GM21360 (cell line): Measurements from ENCODE around the gene SEMA3F.

Experiments used
- ATAC-seq: cut with Tn5 transposase; IDR thresholded peaks from one replicate; pipeline ENCODE4 v1.9.1; 2021; ENCODE audit warnings: mild to moderate bottlenecking, moderate library complexity; ENCODE audit not compliant: unreplicated experiment

The SEMA3F gene

DNA sequence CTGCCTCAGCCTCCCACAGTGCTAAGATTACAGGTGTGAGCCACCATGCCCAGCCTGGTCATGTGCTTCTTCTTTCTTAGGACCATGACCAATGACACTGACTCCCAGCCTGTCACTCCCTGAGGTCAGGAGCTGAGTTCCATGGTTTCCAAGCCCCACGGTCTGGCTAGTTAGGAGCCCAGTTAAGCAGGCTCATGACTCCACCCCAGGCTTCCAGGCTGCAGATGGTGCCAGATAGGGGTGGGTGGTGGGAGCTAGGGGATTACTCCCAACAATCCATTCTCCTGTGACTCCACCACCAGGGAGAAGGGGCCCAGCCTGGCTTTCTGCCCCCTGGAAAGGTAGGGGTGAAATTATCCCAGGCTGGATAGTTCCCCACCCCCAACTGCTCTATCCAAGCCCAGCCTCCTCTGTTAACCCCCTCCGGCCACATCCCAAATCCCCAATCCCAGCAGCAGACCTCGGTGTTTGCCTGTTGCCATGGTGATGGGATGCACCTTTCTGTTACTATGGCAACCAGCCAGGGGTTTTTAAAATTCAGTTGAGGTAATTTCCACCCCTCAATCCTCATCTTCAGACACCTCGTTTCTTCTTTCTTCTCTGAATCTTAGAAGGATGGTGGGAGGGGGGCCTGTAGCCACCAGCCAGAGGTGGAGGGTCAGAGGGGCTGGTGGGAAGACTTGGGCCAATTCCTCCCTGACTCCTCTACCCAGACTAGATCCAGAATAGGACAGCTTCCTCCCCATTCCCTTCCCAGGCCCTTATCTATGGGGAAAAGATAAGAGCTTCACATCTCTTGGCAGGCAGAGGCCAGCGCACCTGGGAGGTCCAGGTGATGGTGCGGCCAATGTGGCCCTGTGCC lies 22.5 kb upstream of the SEMA3F start:
- no peak for ATAC-seq

DNA sequence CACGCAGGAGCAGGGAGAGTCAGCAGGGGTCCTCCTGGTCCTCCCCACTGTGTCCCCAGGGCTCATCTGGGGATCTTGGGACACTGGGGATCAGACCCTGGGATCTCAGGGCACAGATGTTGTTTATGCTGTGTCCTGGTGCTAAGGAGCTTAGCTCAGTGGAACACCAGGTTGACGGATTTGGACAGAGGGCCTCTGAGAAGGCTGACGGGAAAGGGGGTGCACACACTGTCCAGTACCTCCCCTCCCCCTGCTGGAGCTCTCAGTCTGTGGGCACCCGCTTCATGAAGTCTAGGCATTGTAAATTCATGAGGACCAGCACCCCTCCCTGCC lies 21.9 kb upstream of the SEMA3F start:
- ATAC-seq, result no peak

DNA sequence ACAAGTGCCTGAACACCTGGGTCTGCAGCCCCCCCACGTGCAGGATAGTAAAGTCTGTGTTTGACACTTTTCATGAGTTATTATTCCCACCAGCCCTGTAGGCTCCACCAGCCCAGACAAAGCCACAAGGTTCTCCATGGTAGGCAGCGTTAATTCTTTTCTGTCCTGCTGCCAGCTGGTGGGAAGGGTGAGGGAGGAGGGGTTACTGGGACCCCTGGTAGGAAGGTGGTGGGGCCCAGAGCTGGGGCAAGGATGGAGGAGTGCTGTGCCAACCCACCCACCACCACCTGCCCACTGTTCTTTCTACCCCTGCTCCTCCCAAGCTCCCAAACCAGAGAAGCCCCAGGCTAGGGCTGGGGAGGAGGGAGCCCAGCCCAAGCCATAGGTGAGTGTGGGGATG lies 20.8 kb upstream of the SEMA3F start:
- ATAC-seq, result no peak

DNA sequence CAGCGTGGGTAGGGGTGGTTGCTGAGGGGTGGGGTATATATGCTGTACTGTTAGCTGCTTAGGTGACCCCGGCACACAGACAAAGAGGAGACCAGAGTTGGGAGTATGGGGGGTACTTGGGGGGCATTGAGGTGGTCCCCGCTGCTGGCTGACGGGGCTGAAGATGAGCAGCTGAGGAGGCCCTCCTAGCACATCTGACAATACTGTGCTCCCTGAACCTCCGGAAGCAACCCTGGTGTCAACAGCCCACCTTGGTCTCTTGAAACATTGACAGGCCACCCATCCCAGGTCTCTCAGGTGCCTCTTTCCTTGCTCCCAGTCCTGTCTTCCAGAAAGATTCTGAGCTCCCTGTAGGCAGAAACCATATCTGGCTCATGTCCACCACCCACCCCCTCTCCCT lies 19.2 kb upstream of the SEMA3F start:
- ATAC-seq, result no peak

DNA sequence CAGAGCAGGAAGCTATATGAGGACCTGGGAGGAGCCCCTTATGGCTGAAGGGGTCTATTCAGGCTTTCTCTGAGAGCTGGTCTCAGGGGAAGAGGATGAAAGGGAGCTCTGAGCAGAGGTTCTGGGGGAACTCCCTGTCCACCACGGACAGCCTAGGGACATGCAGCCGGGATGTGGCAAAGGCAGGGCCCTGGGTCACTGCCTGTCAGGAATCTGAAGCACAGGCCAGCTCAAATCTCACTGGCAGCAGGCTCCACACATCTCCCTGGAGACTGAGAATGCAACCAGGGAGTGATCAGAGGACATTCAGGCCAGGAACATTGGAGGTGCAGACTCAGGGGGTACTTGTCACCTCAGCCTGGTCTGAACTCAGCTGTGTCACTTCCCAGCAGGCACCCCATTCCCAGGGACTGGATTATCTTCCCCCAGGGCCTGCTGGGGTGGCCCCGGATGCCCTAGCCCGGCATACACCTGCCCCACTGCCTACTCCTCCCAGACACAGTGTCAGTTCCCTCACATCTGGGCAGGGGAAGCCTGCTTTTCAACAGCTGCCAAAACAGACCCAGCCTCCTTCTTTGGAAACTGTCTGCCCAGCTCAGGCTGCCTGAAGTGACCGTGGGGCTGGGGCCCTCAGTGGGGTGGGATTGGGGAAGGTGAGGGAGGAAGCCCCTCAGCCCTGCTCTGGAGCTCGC lies 18.3 kb upstream of the SEMA3F start:
- ATAC-seq, result no peak

DNA sequence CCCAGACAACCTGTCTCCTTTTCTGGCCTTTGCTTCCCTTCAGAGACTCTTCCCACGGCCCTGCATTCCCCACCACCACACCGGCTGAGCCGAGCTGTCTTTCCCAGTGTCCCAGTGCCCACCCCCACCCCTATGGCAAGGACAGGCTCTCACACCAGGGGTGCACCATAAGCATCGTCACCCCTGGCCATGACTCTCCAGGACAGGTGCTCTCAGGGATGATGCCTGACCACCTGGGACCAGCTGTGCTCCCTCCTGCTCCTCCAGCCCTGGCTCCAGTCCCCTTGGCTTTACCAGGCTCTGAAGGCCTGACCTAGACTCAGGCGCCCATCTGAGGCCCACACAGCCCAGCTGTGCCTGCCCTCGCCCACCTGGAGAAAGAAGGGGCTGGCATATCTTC lies 17.6 kb upstream of the SEMA3F start:
- ATAC-seq, result no peak

DNA sequence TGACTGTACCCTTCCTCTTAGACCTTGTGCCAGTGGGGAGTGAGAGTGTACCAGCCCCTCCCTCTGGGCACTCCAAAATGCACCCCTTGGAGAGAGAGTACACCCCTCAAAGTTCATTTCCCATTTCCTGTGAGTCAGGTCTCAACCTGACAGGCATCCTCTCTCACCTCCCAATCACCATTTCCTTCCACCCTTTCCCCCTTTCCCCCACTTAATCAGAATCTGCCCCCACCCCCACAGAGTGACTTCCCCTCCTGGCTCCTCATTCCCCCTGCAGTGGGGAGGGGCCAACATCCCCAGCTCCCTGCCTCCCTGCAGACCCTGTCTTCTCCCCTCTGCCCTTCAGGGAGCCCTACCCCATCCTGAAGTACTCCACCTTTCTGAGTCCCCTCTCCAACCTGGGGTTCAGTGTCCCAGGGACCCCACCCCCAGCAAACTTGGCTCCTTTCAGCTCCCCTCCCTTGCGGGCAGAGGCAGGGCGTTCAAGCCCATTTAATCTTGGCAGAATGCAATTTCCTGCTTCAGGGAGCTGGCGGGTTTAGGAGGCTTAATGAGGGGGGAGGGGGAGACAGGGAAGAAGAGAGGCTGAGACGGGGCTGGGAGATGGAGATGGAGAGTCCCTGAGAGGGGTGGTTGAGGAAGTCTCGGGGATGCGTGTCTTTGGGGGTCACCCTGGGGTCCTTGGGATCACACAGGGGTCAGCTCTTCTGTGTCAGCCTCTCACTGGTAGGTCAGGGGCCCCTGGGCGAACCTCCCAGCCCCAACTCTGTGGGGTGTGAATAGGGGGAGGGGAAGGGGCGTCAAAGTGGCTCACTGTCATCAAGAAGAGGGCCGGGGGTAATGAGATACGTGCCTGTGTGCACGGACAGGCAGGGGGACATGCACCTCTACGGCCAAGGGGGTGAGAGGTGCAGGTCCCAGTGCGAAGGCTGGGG lies 16.6 kb upstream of the SEMA3F start:
- no peak for ATAC-seq

DNA sequence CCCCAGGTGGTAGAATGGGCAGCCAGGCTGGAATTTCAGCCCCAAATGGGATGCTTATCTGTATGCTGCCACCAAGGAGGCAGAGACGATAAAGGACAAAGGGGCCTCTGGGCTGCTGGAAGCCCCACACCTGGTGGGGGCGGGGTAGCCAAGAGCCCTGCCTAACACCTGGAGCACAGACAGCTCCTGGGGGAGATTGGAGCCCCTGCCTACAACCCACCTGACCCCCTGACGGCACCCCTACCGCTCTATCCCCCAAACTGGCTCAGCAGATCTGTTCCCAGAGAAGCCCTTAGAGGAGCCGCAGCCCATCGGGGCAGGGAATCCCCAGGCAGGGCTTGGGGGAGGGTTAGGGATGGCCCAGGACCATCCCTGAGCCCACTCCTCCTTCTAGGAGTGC lies 15.8 kb upstream of the SEMA3F start:
- no peak for ATAC-seq

DNA sequence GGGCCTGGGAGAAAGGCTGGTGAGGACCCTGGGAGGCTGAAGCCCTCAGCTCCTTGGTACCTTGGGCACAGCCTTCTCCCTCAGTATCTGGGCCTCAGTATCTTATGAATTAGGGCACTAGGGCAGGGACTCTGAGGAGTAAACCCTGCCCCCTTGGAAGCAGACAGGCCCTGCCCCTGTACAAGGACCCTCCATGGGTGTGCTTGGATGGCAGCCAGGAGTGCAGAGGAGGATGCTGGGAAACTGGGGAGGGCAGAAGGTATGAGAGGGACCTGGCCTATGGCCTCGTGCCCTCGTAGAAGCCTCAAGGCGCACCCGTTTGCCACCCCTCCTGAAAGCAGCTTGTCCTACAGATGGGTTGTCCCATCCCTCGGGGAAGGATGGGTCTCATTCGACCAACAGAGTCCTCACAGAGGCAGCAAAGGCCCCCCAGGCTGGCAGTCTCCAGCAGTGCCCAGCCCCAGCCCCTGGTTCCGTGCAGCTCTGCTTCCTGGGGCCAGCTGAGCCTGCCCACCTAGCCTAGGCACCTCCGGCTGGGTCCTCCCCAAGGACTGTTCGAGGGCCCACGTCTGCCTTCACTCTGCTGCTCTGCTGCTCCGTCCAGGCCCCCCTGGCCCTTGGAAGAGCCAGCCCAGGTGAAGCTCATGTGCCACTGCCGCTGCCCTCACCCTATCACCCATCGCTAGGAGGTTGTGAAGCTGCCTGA lies 15.3 kb upstream of the SEMA3F start:
- ATAC-seq, result no peak

DNA sequence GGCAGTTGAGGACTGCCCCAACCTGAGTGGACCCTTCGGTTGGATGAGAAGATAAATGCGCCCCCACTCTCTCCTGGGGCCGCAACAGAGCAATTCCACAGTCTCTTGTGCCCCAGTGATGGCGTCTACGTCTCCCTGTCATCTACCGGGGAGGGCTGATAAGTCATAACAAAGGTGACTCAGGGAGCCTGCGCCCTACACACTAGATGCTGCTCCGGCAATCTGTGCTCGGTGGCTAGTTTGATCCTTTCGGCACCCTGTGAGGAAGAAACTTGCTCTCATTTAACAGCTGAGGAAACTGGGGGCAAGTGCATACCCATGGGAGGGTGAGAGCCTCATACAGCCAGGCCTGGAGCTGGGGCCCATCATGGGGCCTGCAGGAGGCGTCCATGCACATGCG lies 14.1 kb upstream of the SEMA3F start:
- no peak for ATAC-seq

DNA sequence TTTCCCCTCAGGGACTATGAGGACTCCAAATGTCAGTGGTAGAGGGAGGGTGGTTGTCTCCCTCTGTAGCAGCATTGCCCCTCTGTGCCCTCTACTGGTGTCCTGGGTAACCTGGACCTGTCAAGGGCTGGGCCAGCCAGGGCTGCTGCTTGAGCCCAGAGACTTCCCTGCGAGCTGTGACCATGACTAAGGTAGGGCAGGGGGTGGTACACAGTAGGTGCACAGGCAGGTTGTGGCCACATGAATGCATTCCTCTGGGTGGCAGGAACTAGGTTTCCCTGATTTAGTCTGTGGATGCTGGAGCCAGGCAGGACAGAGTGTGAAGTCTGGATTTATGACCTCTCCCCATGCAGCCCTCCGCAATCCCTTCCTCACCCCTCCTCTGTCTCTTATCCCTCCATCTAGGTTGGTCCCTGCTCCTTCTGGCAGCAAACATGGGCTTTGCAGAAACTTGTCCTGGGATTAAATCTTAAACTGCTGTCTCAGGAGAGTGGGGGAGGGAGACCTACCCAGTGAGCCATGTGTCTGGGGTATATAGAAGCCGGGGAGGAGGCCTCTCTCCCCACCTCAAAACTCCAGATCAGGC lies 8.7 kb upstream of the SEMA3F start:
- ATAC-seq, result no peak

DNA sequence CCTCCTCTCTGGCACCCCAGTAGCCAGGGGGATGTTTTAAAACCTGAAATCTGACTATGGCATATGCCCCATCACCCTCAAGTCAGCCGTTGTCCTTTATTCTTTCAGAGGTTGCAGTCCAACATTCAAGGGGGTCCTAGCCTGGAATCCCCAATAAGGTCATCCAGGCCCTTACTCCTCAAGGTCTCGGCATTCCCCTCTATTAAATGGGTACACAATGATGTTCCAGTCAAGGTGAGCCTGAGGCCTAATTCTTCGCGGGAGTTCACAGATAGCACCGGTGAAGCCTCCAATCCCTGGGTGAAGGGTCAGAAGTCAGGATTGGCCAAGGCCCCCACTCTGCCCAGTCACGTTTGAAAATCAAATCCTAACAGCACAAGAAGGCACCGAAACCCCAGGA lies 8.1 kb upstream of the SEMA3F start:
- ATAC-seq, result no peak

DNA sequence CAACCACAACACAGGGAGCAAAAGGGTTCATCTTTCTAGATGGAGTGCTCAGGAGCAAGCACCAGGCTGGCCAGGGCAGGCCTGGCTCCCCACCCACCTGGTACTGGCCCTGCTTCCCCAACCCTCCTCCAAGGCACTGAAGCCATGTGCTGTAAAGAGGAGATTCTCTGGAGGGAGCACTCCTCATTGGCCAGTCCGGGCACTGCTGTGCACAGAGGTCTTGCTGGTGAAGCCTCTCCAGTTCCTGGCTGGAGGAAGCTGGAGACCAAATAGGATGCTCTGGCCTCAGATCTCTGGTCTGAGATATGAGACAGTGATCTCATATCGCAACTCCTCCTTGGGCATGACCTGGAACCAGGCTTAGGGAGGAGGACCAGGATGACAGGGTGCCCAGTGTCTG lies 7.7 kb upstream of the SEMA3F start:
- no peak for ATAC-seq

DNA sequence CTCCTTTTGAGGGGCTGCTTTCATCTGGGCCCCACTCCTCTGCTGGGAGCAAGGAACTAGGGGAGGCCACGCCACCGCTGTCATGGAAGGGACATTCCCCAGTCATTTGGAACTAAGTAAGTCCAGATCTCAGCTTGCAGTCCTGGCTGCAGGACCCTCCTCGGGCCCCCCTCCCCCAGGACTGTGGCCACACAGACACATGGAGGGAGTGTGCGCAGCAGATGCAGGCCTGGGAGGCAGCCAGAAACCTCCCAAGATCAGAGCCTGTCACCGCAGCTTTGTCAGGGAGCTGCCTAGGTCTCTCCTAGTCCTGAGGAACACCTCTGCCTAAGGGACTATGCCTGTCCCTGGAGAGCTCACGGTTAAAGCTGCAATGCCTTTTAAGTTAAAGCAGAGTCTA lies 7.3 kb upstream of the SEMA3F start:
- ATAC-seq, result no peak

DNA sequence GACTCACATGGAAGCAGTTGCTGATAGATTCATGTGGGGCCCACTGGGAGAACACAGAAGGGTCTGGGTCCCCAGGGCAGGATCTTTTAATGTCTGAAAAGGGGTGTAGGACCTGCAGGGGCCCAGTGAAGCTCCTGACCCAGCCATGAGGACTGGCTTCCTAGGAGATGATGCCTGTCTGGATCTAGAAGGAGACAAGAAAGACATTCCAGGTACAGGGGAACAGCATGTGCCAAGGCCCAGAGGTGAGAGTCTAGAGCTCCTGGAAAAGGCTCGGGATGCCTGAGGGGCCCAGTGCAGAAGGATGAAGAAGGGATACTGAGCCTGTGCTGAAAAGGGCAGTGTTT lies 4.7 kb upstream of the SEMA3F start:
- ATAC-seq, result no peak

DNA sequence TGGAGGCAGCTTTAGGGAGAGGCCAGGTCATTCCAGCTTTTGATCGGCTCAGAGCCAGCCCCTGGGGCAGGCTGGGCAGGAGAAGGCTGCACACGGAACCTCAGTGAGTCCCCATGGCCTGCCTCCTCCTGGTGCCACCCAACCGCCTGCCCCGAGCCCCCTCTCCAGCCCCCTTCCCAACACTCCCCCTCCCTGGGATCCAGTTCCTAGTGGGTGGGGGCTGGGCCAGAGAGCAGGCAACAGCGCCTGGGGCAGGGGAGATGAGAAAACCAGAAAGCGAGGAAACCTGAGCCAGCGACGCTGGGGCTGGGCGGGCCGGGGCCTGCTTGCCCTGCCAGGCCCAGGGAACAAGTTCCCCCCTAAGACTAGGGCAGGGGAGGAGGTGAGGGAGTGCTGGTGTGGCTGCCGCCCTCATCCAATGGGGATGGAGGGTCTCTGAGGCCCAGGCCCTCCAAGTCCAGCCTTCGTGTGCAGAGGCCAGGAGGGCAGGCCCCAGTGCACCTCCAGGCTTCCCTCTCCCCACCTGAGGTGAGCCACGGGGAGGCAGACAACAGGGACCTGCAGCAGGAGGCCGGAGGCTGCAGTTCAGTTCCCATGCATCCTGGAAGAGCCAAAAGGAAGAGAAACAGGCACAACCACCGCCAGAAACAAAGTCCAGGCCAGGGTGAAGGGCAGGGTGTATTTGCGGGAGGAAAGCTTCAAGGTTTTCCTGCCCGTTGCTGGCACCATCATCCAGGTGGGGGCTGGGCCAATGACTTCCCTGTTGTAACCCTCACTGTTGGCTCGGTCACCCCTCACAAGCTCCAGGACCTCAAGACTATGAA lies 4.0 kb upstream of the SEMA3F start:
- no peak for ATAC-seq

DNA sequence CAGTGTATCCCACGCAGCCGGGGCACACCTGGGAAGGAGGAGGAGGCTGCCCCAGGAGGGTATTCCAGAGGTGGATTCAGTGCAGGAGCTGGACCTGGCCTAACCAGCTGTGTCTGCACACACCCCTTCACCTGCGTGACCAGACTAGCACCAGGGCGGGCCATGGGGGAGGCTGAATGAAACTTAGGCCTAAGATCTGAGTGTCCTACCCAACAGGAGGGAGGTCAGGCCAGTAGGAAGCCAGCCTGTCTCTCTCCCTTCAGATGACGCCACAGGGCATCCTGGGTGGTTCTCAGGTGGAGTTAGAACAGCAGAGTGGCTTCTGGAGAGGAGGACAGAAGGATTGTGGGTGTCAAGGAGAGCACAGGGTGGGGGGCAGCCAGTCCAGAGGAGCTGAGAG lies 3.4 kb upstream of the SEMA3F start:
- no peak for ATAC-seq

DNA sequence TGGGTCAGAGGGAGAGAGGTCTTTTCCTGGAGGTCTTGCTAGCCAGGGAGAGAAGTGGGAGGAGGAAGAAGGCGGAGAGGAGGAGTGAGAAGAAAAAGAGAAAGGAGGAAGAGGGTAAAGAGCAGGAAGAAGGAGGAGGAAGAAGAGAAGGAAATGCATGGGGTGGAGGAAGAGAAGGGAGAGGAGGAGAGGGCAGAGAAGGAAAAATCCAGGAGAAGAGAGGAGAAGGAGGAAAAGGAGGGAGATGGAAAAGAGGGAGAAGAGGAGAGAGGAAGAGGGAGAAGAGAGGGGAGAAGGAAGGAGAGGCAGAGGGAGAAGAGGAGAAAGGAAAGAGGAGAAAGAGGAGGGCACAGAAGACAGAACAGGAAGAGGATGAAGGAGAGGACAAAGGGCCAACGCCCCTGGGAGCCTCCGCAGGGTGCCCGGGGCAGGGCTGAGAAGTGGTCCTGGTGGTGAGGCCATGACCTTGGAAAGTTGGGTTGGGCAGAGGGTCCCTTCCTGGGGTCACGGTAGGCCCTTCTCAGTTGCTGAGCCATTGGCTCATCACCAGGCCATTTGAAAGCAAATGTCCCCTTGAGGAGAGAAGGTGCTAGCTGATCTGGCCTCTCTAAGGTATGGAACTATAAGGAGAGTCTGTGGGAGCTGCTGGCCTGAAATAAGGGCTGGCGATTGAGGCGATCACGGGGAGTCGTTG lies 1.2 kb upstream of the SEMA3F start:
- no peak for ATAC-seq

DNA sequence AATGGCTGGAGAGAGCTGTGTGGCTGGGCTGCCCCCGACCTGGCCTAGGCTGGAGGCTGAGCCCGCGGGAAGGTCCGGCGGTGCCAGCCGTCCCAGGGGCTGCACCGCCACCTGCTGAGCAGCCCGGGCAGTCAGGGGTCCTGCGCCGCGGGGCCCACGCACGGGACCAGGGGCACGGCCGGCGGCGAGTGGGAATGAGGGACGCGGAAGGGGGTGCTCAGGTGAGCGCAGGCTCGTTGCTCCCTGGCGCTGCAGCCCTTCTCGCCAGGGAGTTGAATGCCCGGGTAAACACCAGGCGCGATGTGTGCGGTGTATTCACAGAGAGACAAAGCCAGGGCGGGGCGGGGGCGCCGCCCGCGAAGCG lies 666 bp upstream of the SEMA3F start:
- no peak for ATAC-seq
